ENCODE results near the gene MAP3K13.
"Not testable (repeated sequence)": the region's sequence is repeated elsewhere in the genome, so short reads cannot be mapped to it uniquely, and the experiment has no call there.

Gene MAP3K13

GRCh38 chr3:185460719-185461350 lies 97.9 kb downstream of the MAP3K13 start:
- DNase-seq = no peak

- DNase-seq = no peak
Measured at GRCh38 chr3:185465471-185465870, 102.5 kb downstream of the MAP3K13 start.

- DNase-seq = not testable (repeated sequence)
Measured at GRCh38 chr3:185466123-185466522, 103.2 kb downstream of the MAP3K13 start.

- no peak for DNase-seq
Measured at GRCh38 chr3:185469542-185469941, 106.6 kb downstream of the MAP3K13 start.

GRCh38 chr3:185470323-185470722 lies 107.4 kb downstream of the MAP3K13 start:
- no peak for DNase-seq

GRCh38 chr3:185473290-185473815 lies 110.4 kb downstream of the MAP3K13 start:
- DNase-seq = no peak

- DNase-seq = not testable (repeated sequence)
Measured at GRCh38 chr3:185474922-185475321, 112.0 kb downstream of the MAP3K13 start.

- DNase-seq = no peak
Measured at GRCh38 chr3:185477316-185477715, 114.4 kb downstream of the MAP3K13 start.

- DNase-seq = no peak
Measured at GRCh38 chr3:185479373-185479945, 116.5 kb downstream of the MAP3K13 start.

- no peak for DNase-seq
Measured at GRCh38 chr3:185484296-185484695, 121.4 kb downstream of the MAP3K13 start.

GRCh38 chr3:185486394-185486793 lies 123.5 kb downstream of the MAP3K13 start:
- no peak for DNase-seq

GRCh38 chr3:185488465-185488864 lies 125.5 kb downstream of the MAP3K13 start:
- DNase-seq = no peak

- no peak for DNase-seq
Measured at GRCh38 chr3:185489462-185489861, 126.5 kb downstream of the MAP3K13 start.

- DNase-seq = no peak
Measured at GRCh38 chr3:185490241-185490640, 127.3 kb downstream of the MAP3K13 start.

- DNase-seq = peak; percentile 92
Measured at GRCh38 chr3:185498503-185499396, 135.8 kb downstream of the MAP3K13 start, which contains the start of gene TMEM41A. TMEM41A (minus strand) TSS chr3:185499035; CDS start chr3:185498961, 74 bp downstream.

- DNase-seq = no peak
Measured at GRCh38 chr3:185502987-185503386, 140.1 kb downstream of the MAP3K13 start.

- DNase-seq = no peak
Measured at GRCh38 chr3:185503521-185503920, 140.6 kb downstream of the MAP3K13 start.

GRCh38 chr3:185504636-185505035 lies 141.7 kb downstream of the MAP3K13 start:
- no peak for DNase-seq

GRCh38 chr3:185507883-185508282 lies 144.9 kb downstream of the MAP3K13 start:
- DNase-seq = no peak

- no peak for DNase-seq
Measured at GRCh38 chr3:185508335-185508991, 145.5 kb downstream of the MAP3K13 start.

GRCh38 chr3:185511711-185512110 lies 148.8 kb downstream of the MAP3K13 start:
- DNase-seq = no peak

- no peak for DNase-seq
Measured at GRCh38 chr3:185517387-185518130, 154.6 kb downstream of the MAP3K13 start.

Measured in NCI-H1105 treated with DMSO at 0.1 percent for 48 hours (cell line).